Stimulated activated CD4-positive, alpha-beta T cell treated with anti-CD3 and anti-CD28 coated beads, Interleukin-12 subunit alpha, Interleukin-12 subunit beta, amount 100 ng/mL, for 4 hours (primary cell): ENCODE measurements around the gene FHAD1.

Source experiments
- DNase-seq: peaks from one replicate; pipeline ENCODE4 v3.0.0-alpha.2; 2020

Gene FHAD1

DNA sequence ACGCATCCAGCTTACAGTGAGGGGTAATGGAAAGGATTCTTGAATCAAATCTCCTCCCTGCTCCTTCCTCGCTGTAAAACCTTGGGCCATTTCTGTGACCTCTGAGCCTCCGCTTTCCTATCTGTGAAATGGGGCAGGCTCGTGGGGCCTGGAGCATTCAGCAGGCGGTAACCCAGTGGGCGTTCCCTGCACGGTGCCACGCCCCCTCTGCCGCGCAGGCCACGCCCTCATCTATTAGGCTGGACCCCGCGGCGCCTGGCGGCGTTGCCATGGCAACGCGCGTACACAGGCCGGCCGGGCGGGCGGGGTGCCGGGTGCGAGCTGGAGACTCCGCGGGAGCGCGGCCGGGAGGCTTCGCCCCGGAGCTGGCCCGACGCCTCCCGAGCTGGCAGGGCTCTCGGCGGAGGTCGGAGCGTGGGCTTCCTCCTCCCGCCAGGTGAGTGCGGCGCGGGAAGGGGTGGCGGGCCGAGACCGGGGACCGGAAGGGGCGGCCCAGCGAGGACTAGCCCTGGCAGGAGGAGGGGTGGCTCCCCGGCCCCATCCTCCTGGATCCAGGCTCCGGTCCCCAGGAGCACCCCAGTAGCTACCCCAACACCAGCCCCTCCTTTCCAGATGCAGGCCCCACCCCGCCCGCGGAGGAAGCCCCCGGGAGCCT lies at the start of gene FHAD1:
FHAD1 (plus strand) TSS at position 264 of the 655 bp plus-strand sequence. CDS start 4,562 bp downstream, outside the sequence.
- peak; percentile 47 for DNase-seq

DNA sequence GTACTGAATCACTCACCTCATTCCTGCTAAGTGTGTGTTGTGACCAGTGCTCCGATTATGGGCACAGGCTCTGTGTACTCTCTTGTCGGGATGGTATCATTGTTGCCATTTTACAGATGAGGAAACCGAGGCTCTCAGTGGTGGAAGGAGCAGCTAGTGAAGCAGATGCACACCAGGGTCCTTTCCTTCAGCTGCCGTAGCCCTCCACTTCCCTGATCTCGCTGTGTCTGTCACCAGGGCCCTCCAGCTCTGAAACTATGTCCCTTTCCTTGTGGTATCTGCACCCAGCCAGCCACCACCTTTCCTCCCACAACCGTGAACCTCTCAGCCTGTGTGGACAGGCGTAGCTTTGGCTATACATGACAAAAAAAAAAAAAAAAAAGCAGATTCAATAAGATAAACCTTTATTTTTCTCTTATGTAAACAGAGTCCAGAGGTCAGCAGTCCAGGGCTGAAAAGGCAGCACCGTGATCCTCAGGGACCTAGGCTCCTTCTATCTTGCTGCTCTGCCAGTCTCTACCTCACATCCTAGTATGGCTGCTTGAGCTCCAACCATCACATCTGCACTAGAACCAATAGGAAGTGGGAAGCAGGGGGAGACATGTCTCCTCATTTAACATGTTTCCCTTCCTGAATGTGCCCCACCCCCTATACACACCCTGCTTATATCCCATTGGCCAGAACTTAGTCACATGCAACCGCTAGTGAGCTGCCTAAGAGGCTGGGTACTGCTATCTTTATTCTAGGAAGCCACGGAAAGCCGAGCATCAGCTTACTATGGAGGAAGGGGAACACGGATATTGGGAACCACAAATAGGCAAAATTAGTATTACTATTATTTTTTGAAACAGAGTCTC lies 49.2 kb upstream of the FHAD1 start:
- DNase-seq: no peak

DNA sequence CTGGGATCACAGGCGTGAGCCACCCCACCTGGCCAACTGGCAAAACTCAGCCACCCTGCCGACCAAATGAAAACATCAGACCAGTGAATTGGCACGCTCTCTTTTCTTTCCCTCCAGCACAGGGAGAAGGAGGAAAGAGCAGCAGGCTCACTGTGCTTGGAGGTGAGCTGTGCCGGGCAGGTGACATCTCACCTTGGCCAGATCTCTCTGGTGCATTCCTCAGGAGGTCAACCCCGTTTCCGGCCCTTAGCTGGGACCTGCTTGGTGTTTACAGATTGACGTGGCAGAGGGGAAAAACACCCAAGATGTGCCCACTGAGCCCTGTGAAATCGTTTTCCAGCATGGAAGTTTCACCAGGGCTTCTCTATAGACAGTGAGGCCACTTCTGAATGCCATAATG lies 48.3 kb upstream of the FHAD1 start:
- no peak for DNase-seq

DNA sequence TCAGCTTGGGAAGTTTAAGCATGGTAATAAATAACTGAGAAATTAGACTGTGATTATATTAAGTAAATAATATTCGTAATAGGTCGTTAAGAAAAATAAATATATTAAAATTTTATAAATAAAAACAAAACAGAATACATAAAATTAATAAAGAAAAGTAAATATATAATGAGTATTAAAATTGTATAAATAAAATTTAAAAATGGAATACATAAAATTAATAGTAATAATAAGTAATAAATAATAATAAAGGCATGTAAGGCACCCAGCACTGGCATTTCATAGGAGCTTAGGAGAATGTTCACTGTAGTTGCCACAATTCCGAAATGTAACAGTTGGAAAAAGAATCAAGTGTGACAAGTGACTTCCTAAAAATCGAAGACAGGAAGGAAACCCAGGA lies 45.8 kb upstream of the FHAD1 start:
- DNase-seq: no peak

DNA sequence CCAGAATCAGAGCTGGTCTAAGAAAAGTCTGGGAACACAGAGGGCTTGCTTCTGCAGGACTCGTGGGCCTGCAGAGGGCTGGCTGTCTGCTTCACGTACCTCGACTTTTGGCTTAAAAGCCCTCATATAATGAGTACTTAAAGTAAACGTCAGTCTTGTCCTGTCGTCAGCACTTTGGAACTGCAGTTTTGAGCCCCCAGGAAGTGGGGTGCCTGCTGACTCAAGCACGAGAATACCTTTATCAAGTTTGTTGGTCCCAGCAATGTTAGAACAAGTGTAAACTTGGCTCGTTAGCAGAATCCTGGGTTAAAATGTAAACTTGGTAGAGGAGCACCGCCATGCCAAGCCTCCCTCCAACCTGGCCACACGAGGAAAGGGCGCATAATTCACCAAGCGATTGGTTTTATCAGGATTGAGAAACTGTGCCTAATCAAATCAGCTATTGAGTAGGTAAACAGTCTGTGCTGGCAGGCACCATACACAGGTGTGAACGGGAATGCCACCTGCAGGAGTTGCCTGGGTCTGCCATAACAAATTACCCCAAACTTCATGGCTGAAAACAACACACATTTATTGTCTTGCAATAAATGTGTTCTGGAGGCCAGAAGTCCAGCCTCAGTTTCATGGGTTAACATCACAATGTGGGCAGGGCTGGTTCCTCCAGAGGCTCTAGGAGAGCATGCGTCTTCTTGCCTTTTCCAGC lies 45.0 kb upstream of the FHAD1 start:
- DNase-seq: no peak

DNA sequence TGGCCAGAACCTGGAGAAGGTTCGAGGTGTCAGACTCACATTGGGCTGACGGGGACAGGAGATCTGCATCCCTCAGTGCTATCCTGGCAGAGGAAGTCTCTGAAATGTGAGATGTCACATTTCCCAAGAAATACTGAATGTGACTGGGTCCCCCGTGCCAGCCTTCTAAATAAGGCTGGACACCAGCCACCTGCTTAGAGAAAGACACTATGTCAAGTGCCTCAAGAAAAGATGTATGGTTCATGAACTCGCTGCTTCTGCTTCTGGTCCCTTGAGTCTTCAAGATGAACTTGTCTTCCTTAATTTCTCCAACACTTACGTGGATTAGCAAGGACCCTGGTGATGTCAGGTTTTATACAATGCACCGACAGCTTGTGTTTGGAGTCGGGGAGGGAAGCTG lies 42.1 kb upstream of the FHAD1 start:
- DNase-seq: no peak

DNA sequence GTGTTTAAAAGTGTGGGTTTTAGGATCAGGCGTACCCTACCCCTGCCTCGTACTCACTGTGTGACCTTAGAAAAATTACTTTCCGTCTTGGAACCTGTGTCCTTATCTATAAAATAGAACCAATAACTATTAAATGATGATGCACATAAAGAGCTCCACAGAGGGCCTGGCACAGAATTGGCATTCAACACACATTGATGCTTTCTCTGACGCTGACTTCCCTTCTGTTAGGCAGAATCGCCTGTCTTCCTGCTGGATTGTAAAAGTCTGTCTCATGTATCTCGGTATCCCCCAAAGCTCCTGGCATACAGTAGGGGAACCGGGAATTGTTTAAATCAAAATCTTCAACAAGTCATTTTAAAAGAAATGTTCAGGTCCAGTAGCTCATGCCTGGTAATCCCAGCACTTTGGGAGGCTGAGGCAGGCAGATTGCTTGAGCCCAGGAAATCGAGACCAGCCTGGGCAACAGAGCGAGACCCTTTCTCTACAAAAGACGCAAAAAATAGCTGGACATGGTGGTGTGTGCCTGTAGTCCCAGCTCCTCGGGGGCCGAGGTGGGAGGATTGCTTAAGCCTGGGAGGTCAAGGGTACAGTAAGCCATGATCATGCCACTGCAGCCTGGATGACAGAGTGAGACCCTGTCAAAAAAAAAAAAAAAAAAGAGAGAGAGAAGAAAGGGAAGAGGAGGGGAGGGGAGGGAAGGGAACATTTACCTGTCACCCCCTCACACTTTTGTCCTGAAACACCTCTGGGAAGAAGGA lies 41.3 kb upstream of the FHAD1 start:
- DNase-seq: no peak

DNA sequence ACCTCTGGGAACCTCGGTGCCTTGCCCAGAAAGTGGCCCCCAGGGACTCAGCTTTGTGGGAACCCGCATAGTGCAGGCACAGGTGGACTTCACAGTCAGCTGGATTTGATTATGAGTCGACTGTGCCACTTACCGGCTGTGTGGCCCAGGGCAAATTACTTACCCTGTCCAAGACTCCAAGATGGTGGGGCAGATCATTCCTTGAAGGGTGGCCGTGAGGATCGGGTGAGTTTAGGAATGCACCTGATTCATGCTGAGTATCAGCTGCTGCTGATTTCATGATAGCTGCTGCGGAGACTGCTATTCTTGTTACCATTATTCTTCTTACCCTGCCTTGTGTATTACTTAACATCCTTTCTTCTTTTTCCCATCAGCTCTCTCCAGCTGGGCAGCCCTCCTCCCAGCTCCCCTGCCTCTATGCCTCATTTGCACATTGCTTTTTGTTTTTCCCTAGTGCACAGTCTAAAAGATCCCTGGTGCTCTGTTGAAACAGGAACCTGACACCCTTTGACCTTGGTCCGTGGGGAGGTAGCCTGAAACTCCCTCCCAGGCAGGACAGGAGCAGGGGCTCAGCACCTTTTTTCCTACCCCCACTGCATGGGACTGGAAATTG lies 40.5 kb upstream of the FHAD1 start:
- no peak for DNase-seq

DNA sequence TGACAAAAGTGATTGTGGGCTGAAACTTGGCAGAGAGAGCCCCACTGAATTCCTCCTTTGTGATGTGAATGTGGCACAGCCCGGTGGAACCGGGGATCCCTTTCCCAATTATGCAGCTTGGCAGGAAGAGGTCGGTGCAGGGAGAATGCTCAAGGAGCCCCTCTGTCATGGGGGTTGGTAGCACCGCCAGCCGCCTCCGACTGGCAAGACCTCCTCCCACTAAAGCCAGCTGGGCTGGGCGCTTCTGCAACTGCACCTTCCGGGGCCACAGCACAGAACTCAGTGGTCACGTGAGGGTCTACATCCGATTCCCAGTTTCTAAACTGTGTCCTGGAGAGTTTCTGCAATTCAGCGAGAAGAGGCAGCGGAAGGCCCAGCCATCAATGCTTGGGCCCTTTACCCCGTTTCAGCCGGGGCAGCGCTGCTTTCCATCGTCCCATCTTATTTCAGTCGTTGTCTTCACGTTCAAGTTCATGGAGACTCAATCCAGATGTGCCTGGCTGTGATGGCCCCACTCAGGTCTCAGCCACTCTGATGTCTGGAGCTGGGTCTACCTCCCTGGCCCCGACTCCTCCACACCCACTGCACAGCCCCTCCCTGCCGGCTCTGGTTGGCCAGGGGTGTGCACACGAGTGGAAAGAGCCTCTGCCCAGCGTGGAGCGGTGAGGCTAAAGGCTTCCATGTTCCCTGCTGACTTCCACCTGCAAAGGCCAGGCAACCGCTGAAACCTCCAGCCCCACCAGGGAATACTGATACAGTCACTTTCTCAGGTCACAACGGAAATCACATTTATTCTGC lies 39.8 kb upstream of the FHAD1 start:
- no peak for DNase-seq

DNA sequence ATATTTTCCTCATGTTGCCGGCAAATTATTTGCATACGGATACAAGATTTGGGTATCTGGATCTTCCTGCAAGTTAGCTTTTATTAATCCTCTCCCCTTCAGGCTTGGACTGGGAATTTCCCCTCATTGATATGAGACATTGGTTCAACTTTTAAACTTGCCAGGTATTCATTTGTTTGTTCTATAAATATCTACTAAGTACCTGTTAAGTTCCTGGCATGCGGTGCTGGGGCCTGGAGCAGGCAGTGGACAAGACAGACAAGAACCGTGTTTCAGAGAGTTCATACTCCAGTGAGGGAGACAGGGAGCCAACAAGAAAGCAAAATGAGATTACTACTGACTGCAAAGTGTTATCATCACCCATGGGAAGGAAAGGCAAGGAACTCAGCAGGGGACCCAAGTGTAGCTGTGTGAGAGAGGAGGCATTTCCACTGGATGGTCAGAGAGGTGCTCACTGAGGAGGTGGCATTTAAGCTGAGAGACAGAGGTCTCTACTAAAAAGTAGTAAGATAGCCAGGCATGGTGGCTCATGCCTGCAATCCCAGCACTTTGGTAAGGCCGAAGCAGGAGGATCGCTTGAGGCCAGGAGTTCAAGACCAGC lies 39.1 kb upstream of the FHAD1 start:
- no peak for DNase-seq

DNA sequence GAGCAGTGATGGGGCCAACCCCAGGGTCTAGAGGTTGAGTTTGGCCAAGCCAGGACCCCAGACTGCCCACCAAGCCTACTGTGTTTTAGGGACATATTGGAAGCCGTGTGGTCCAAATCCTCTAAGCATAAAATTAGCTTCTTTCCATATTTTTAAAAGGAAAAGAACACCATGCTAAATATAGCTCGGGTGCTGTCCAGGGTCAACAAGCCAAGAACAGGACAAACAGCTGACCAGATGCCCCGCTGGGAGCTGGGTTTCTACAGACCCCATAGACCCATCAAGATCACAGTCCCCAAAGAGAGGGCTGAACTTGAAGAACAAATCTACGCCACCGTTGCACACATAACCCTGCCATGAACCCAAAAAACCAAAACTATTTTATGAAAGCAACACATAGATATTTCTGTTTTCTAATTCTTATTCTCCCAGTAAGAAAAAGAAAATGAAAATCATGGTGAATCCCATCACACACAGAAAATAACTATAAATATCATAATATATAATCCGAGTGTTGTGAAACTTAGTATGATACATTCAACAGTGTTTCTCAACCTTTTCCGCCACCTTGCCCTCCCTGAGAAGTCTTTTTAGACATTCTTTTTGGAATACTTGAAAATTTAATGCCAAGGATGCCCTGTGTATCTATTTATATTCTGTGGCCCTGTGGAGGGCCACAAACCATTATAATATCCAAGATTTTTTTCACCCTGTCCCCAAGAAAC lies 36.2 kb upstream of the FHAD1 start:
- DNase-seq: no peak

DNA sequence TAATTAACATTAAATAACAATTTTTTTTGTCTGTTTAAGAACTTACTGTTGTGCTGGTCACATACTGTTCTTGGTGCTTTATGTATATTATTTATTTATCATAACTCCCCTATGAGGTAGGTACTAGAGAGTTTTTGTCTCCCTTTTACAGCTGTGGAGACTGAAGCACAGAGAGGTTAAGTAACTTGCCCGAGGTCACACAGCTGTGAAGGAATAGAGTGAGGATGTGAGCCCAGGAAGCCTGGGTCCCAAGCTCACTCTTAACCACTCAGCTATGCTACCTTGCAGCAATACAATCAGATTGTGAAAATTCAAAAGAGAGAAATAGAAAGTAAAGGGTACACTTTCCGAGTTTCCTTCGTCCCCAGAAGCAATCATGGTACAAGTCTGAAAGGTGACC lies 35.6 kb upstream of the FHAD1 start:
- no peak for DNase-seq

DNA sequence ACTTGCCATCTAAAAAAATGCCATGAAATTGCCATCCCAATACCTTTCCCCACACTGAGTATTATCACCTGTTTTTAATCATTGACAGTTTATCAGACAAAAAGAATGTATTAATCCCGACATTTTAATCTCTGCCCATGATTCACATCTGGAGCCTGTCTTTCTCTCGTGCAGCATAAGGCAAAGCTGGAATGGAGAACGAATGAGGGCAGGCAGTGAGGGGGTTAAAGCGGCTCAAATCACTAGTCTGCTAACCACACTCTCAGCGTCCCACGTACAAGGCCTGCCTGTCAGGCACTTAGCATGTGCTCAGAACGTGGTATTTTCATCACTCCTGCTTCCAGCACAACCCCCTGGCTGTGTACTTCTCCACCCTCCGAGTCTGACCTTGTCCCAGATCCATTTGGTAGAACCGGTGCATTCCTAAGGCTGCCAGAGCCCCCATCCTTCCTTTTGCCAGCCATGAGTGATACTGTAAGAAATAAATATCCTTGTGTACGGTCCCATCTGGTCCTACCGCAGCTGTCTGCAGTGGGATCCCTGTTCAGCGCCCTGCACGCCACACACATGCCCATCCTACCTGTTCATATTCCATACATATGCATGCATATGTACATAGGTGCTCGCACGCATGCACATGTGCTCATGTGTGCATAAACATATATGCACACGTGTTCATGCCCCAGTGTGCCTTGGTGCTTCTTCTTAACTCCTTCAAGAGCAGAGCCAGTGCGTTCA lies 34.6 kb upstream of the FHAD1 start:
- DNase-seq: no peak

DNA sequence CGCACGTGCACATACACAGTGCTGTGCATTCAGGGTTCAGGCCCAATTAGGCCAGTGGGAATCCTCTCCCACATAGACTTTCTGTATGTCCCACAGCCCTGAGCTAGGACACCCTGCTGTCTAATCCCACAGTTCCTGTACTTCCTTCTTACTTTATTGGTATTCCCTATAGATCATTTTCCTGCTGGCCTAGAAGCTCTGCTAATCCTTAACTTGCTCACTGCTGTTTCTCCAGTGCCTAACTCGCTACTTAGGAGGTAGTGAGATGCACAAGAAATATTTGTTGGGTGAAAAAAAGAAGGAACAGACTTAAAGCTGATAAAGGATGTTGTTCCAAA lies 34.1 kb upstream of the FHAD1 start:
- no peak for DNase-seq

DNA sequence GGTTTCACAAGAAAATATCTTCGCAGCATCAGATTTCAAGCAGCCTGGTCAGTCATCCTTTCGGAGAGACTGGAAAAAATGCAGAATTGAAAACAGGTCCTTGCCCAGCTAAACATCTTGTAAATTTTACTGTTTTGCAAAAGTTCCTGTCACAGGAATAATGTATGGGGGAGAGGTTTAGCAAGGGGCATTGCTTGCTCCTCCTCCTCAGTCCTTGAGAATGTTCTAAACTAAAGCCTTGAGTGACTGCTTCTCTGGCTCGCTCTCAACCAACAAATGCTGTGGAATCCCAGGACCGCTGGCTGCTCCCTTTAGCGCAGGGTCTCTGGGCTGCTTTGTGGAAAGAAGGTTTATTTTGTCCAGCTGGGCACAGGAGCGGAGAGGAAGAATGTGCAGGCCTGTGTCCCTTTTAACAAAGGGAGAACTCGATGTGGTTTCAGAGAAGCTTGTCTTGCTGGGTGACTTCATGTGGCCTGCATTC lies 33.6 kb upstream of the FHAD1 start:
- no peak for DNase-seq

DNA sequence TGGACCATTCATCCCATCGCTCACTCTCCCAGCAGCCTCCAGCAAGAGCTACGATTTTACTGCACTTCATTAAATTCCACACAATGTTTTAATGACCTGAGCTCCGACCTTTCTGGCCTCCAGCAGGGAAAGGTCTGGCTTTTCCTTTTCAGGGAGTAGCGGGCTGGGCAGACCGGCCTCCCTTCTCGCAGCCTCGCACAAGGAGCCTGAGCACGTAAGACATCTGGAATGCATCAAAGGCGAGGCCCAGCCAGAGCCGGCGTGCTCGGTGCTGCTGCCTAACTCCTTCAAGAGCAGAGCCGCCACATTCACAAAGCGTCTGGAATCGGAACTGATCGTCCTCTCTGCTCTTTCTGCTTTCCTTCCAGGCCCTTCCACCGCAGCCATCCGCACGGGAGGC lies 32.5 kb upstream of the FHAD1 start:
- DNase-seq: no peak

DNA sequence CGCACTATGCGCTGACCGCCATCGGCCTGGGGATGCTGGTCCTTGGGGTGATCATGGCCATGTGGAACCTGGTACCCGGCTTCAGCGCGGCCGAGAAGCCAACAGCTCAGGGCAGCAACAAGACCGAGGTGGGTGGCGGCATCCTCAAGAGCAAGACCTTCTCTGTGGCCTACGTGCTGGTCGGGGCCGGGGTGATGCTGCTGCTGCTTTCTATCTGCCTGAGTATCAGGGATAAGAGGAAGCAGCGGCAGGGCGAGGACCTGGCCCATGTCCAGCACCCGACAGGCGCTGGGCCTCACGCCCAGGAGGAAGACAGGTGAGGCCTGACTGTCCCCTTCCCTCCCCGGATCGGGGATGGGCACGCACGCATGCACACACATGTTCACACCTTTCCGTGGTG lies 31.9 kb upstream of the FHAD1 start:
- no peak for DNase-seq

DNA sequence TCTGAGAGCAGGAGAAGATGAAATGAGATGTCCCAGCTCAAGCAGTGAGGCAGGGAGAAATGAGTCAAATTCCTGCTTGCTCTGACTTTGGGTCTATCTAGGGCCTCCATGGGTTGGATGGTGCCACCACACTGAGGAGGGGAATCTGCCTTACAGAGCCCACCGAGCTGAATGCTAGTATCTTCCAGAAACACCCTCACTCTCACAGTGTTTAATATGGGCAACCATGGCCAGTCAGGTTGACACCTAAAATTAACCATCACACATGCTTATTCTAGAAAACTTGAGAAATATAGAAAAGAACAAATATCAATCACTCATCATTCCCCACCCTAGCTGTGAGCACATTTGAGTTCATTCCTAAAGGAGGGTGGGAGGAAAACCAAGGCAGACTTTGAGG lies 29.4 kb upstream of the FHAD1 start:
- no peak for DNase-seq

DNA sequence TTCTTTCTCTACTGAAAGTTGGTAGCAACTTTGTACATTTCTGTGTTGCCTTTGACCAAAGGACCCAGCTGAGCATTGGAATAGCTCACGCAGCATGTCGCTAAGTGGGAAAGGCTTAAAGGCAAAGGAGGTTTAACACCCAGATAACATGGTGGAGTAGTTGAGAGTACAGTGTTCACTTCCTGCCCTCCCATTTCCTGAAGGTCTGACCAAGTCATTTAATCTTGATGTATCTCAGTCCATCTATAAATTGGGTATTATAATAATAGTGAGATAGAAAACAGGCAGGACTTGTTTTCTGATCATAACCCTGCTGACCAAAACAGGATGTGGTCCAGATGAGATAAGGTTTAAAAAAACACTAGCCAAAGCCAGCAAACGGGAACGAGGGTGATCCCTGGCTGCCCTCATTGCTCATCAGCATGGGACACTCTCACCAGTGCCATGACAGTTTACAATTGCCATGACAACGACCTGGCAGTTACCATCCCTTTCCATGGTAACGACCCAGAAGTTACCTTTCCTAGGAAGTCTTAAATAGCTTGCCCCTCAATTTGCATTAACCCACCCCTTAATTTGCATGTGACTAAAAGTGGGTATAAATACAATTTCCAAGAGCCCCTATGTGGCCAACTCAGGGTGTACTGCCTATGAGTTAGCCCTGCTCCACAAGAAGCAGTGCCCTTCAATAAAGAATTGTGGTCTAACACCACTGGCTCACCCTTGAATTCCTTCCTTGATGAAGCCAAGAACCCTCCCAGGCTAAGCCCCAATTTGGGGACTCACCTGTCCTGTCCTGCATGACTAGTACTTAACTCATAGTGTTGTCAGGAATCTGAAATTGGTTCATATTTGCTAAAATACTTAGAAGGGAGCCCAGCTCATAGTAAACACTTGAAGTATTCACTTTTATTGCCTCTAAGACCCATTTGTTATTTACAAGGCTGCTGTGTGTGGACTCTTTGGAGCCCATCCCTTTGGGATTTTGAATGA lies 28.4 kb upstream of the FHAD1 start:
- no peak for DNase-seq
